Measurements from ENCODE around the gene IQSEC1.

Gene IQSEC1

GRCh38 chr3:12902181-12902999 lies 170.8 kb downstream of the IQSEC1 start:
- DNase-seq: no peak

- DNase-seq: peak; percentile 28
Observed at GRCh38 chr3:12901623-12902045, 171.6 kb downstream of the IQSEC1 start.

GRCh38 chr3:12900885-12901411 lies 172.3 kb downstream of the IQSEC1 start:
- no peak for DNase-seq

- no peak for DNase-seq
Observed at GRCh38 chr3:12898965-12899755, 174.1 kb downstream of the IQSEC1 start.

GRCh38 chr3:12898290-12898964 lies 174.8 kb downstream of the IQSEC1 start:
- no peak for DNase-seq

GRCh38 chr3:12897381-12898289 lies 175.6 kb downstream of the IQSEC1 start:
- DNase-seq: no peak

GRCh38 chr3:12896063-12896985 lies 176.9 kb downstream of the IQSEC1 start:
- DNase-seq: no peak

- no peak for DNase-seq
Observed at GRCh38 chr3:12895391-12896062, 177.7 kb downstream of the IQSEC1 start.

GRCh38 chr3:12894629-12895028 lies 178.6 kb downstream of the IQSEC1 start:
- no peak for DNase-seq

GRCh38 chr3:12893852-12894251 lies 179.4 kb downstream of the IQSEC1 start:
- DNase-seq: no peak

GRCh38 chr3:12893247-12893646 lies 180.0 kb downstream of the IQSEC1 start:
- DNase-seq: no peak

- no peak for DNase-seq
Observed at GRCh38 chr3:12892840-12893189, 180.4 kb downstream of the IQSEC1 start.

- peak; percentile 20 for DNase-seq
Observed at GRCh38 chr3:12891985-12892839, 181.0 kb downstream of the IQSEC1 start.

- DNase-seq: no peak
Observed at GRCh38 chr3:12891391-12891984, 181.7 kb downstream of the IQSEC1 start.

- DNase-seq: no peak
Observed at GRCh38 chr3:12890610-12891390, 182.4 kb downstream of the IQSEC1 start.

- no peak for DNase-seq
Observed at GRCh38 chr3:12886736-12887135, 186.5 kb downstream of the IQSEC1 start.

- no peak for DNase-seq
Observed at GRCh38 chr3:12886106-12886679, 187.0 kb downstream of the IQSEC1 start.

GRCh38 chr3:12885583-12885930 lies 187.7 kb downstream of the IQSEC1 start:
- DNase-seq: no peak
